Type B pancreatic cell (in vitro differentiated cells): ENCODE results near the gene FAM13A. TPM values are rescaled to one million over a fixed set of nuclear protein-coding genes. Genes with fewer than 3 reads are reported as not detected.

Experiments used
- DNase-seq: peaks from one replicate; pipeline ENCODE4 v3.0.0; 2021; ENCODE audit warnings: mixed read lengths; ENCODE audit not compliant: unreplicated experiment; ENCODE audit errors: extremely low spot score
- H3K27ac Mint-ChIP-seq: 2 replicates; pipeline ENCODE4 v1.8.0; 2021; ENCODE audit warnings: mild to moderate bottlenecking, mixed read lengths
- H3K27me3 Mint-ChIP-seq: 2 replicates; pipeline ENCODE4 v1.8.0; 2021; ENCODE audit warnings: mixed read lengths
- H3K36me3 Mint-ChIP-seq: 2 replicates; pipeline ENCODE4 v1.8.0; 2021; ENCODE audit warnings: mixed read lengths
- H3K4me1 Mint-ChIP-seq: one replicate; pipeline ENCODE4 v1.8.0; 2021; ENCODE audit warnings: mixed read lengths; ENCODE audit not compliant: unreplicated experiment
- H3K4me3 Mint-ChIP-seq: 2 replicates; pipeline ENCODE4 v1.8.0; 2021; ENCODE audit warnings: mild to moderate bottlenecking, mixed read lengths
- H3K9me3 Mint-ChIP-seq: 2 replicates; pipeline ENCODE4 v1.8.0; 2021; ENCODE audit warnings: mixed read lengths
- total RNA-seq: library from RNA; stranded (reverse); gene quantifications from 2 replicates; pipeline ENCODE4 v1.2.1, GENCODE V29; 2021; ENCODE audit warnings: low replicate concordance
- TF ChIP-seq, protein P1 (sequence below): fragments of 200-600 bp; sonication (generic); conservative IDR thresholded peaks from 2 replicates; pipeline ENCODE4 v1.5.0; 2021; ENCODE audit warnings: antibody characterized with exemption, mild to moderate bottlenecking

The FAM13A gene
- total RNA-seq, 1 donor from 2014 or later = 29.5 TPM

DNA sequence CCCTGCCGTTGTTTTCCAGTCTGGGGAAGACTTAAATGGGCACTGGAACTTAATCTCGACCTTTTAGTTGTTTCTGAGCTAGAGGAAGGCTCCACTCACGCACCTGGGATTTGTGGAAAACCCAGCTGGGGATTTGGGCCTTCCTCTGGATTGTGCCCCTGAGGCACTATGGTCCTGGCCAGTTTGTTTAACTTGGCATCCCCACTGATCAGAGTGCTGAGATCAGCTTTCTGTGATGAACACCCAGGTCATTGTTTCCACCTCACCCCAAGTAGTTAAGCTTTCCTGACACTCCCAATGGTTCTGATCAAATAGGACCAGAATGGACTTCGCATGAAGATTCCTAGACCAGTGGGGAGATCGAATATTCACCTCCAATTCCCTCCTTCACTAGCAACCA, 338.9 kb downstream of the FAM13A start:
- Mint-ChIP-seq H3K27ac (no peak overlapping the region), H3K36me3 (peaks cover 52% of the 10 kb centered on the region), H3K4me1 (no peaks in the 10 kb centered on the region), H3K9me3 (peaks cover 8% of the 10 kb centered on the region), H3K27me3 (no peaks in the 10 kb centered on the region), H3K4me3 (no peak overlapping the region)
- TF ChIP-seq, protein P1, sequence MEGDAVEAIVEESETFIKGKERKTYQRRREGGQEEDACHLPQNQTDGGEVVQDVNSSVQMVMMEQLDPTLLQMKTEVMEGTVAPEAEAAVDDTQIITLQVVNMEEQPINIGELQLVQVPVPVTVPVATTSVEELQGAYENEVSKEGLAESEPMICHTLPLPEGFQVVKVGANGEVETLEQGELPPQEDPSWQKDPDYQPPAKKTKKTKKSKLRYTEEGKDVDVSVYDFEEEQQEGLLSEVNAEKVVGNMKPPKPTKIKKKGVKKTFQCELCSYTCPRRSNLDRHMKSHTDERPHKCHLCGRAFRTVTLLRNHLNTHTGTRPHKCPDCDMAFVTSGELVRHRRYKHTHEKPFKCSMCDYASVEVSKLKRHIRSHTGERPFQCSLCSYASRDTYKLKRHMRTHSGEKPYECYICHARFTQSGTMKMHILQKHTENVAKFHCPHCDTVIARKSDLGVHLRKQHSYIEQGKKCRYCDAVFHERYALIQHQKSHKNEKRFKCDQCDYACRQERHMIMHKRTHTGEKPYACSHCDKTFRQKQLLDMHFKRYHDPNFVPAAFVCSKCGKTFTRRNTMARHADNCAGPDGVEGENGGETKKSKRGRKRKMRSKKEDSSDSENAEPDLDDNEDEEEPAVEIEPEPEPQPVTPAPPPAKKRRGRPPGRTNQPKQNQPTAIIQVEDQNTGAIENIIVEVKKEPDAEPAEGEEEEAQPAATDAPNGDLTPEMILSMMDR = no peak
- DNase-seq = no peak

DNA sequence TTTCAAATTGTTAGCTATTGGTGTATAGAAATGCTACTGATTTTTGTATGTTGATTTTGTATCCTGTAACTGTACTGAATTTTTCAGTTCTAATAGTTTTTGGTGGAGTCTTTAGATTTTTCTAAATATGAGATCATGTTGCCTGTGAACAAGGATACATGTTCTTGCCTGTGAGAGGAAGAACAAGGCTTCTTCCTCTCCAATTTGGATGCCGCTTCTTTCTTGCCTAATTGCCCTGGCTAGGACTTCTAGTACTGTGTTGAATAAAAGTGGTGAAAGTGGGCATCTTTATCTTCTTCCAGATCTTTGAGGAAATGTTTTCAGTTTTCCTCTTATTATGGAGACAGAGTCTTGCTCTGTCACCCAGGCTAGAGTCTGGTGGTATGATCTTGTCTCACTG, 343.2 kb downstream of the FAM13A start:
- no peak overlapping the region for H3K27ac Mint-ChIP-seq
- H3K27me3 Mint-ChIP-seq = no peaks in the 10 kb centered on the region
- H3K4me1 Mint-ChIP-seq = no peaks in the 10 kb centered on the region
- H3K36me3 Mint-ChIP-seq = peaks cover 50% of the 10 kb centered on the region
- DNase-seq = no peak
- no peak overlapping the region for H3K4me3 Mint-ChIP-seq
- TF ChIP-seq, protein P1 = no peak
- H3K9me3 Mint-ChIP-seq = peaks cover 17% of the 10 kb centered on the region

DNA sequence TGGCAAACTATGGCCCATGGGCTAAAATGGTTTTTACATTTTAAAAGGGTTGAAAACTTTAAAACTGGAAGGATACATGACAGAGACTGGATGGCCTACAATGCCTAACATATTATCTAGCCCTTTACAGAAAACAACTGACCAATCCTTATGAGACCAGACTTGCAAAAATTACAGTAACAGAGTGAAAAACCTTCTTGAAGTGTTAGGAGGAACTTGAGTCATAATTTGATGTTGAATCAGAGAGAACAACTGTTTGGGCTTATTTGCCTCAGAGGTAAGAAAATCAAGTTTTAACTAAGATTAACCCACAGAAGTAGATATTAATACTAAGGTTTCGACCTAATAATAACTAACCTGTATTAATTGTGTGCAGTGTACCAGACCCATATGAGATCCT, 347.0 kb downstream of the FAM13A start:
- TF ChIP-seq, protein P1 = no peak
- Mint-ChIP-seq H3K36me3 (peaks cover 22% of the 10 kb centered on the region), H3K9me3 (peaks cover 9% of the 10 kb centered on the region), H3K27ac (no peak overlapping the region), H3K27me3 (no peaks in the 10 kb centered on the region), H3K4me1 (peaks cover 5% of the 10 kb centered on the region), H3K4me3 (no peak overlapping the region)
- no peak for DNase-seq

DNA sequence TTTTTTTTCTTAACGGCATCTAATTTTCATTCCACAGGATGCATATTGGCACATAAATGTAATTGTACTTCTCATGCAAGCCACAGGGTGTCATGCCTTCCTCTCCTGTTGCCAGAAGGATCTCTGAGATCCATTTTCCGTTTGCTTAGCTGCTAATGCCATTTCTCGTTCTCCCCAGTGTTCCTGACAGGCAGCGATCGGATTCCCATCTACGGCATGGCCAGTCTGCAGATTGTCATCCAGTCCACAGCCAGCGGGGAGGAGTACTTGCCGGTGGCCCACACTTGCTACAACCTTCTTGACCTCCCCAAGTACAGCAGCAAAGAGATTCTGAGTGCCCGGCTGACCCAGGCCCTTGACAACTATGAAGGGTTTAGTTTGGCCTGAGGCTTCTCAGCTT, 350.4 kb downstream of the FAM13A start:
- Mint-ChIP-seq H3K9me3 (no peaks in the 10 kb centered on the region), H3K27ac (no peak overlapping the region)

DNA sequence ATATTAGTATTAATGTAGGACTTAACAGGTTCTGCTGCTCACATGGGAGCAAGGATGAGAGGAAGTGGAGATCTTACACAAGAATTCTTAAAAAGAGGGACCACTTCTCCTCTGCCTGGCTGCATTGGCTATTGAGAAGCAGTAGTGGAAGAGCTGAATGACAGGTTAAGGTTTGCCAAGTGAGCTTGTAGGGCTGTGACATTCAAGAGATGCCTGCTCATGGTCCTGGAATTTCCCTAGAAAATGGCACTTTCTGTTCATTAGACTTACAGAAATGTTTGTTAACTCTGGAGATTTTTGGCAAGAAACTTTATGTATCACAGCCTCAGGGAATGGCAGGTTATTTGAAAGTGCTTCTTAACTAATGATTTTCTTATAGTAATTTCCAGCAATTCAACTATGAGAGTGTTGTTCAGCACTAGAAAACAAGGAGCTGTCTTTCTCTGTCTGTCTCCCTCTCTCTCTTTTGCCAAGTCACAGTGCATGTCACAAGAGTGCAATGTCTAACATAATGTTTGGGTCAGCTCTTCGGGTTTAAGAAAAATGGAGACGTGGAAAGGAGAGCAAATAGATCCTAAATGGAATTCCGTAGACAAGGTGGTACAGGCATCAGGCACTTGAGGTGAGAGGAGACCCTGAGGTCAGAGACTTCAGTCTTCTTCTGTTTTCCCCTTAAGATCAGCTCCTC, 351.0 kb downstream of the FAM13A start:
- TF ChIP-seq, protein P1 = no peak
- no peak overlapping the region for H3K4me3 Mint-ChIP-seq
- H3K27ac Mint-ChIP-seq = no peak overlapping the region

More for the DNA sequence above, 350.4 kb downstream of the FAM13A start:
- peaks cover 5% of the 10 kb centered on the region for H3K4me1 Mint-ChIP-seq
- H3K4me3 Mint-ChIP-seq = no peak overlapping the region
- DNase-seq = no peak
- no peaks in the 10 kb centered on the region for H3K27me3 Mint-ChIP-seq
- H3K36me3 Mint-ChIP-seq = no peaks in the 10 kb centered on the region
- TF ChIP-seq, protein P1 = peak; percentile 69

More for the DNA sequence above, 351.0 kb downstream of the FAM13A start:
- H3K27me3 Mint-ChIP-seq = no peaks in the 10 kb centered on the region
- no peak for DNase-seq
- H3K9me3 Mint-ChIP-seq = no peaks in the 10 kb centered on the region
- peaks cover 5% of the 10 kb centered on the region for H3K4me1 Mint-ChIP-seq
- H3K36me3 Mint-ChIP-seq = no peaks in the 10 kb centered on the region
